Karpas-422 (cell line): ENCODE data around the gene BCAS3. TPM values are rescaled to one million over a fixed set of nuclear protein-coding genes. Genes with fewer than 3 reads are reported as not detected.

Source experiments
- DNase-seq: peaks from one replicate; pipeline ENCODE4 v3.0.0-alpha.2; 2015
- H2AFZ ChIP-seq: fragments of 200-600 bp; sonication (generic); 2 replicates; pipeline ENCODE4 v1.6.1; 2014; ENCODE audit warnings: antibody characterized with exemption, low read length, mixed read lengths
- H3K27ac ChIP-seq: fragments of 200-600 bp; sonication (generic); 2 replicates; pipeline ENCODE4 v1.5.1; 2014; ENCODE audit warnings: mild to moderate bottlenecking, low read length, moderate library complexity
- H3K27me3 ChIP-seq: fragments of 200-600 bp; sonication (generic); 2 replicates; pipeline ENCODE4 v1.6.1; 2014; ENCODE audit warnings: low read length, mixed read lengths
- H3K36me3 ChIP-seq: fragments of 200-600 bp; sonication (generic); 2 replicates; pipeline ENCODE4 v1.6.1; 2014; ENCODE audit warnings: low read length, mixed read lengths; ENCODE audit not compliant: insufficient read depth
- H3K4me1 ChIP-seq: fragments of 200-600 bp; sonication (generic); 2 replicates; pipeline ENCODE4 v1.6.1; 2014; ENCODE audit warnings: mild to moderate bottlenecking, low read length, mixed read lengths
- H3K4me2 ChIP-seq: fragments of 200-600 bp; sonication (generic); 2 replicates; pipeline ENCODE4 v1.6.1; 2014; ENCODE audit warnings: low read length, low read depth, mild to moderate bottlenecking; ENCODE audit not compliant: poor library complexity, severe bottlenecking
- H3K4me3 ChIP-seq: fragments of 200-600 bp; sonication (generic); 2 replicates; pipeline ENCODE4 v1.5.1; 2014; ENCODE audit warnings: mild to moderate bottlenecking, antibody characterized with exemption, low read length, mixed read lengths
- H3K79me2 ChIP-seq: fragments of 200-600 bp; sonication (generic); 2 replicates; pipeline ENCODE4 v1.6.1; 2014; ENCODE audit warnings: mild to moderate bottlenecking, low read length, mixed read lengths
- H3K9ac ChIP-seq: fragments of 200-600 bp; sonication (generic); 2 replicates; pipeline ENCODE4 v1.6.0; 2014; ENCODE audit warnings: low read length
- H3K9me2 ChIP-seq: fragments of 200-600 bp; sonication (generic), shearing (Covaris generic); replicated peaks from 2 replicates; pipeline ENCODE4 v1.6.0; 2014; ENCODE audit warnings: mild to moderate bottlenecking, low read length, moderate library complexity; ENCODE audit not compliant: insufficient read depth
- H3K9me3 ChIP-seq: fragments of 300-700, 200-600 bp; sonication (generic); 2 replicates; pipeline ENCODE4 v1.6.1; 2014; ENCODE audit warnings: low read length, mixed read lengths
- H4K20me1 ChIP-seq: fragments of 200-600 bp; sonication (generic); 2 replicates; pipeline ENCODE4 v1.6.1; 2014; ENCODE audit warnings: mild to moderate bottlenecking, antibody characterized with exemption, low read length, low read depth; ENCODE audit not compliant: insufficient read depth
- total RNA-seq: library from RNA; depleted of rRNA; stranded (reverse); fragments of >200 nt; shearing (Covaris generic); gene quantifications from 2 replicates; pipeline ENCODE4 v1.2.3, GENCODE V29; 2014; ENCODE audit warnings: low replicate concordance

The BCAS3 gene
- total RNA-seq, 1 experiment from 2014 or later: 42.6 TPM

DNA sequence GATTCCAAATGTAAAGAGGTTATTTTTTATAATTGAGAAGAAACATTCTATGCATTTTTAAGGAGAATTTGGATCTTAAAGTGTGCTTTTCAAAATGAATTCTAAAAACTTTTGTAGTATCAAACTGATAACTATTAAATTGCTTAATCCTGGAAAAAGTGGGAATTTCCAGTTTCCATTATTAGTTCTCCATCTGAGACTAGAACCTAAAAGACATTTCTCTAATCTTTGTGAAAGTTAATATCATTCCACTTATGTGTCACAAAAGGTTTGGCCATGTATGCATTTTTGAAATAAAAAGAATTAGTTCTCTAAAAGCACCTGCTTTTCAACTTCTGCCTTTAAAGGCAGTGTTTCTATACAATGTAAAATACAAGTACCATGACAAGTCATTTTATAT, 155.0 kb downstream of the BCAS3 start:
- H2AFZ ChIP-seq: no peak overlapping the region
- no peaks in the 10 kb centered on the region for H3K4me1 ChIP-seq
- DNase-seq: no peak
- no peak overlapping the region for H3K4me3 ChIP-seq
- no peak overlapping the region for H3K9ac ChIP-seq
- no peak overlapping the region for H3K27ac ChIP-seq
- no peaks in the 10 kb centered on the region for H3K9me3 ChIP-seq
- H3K4me2 ChIP-seq: no peak overlapping the region
- 0 out of 2 replicates have a peak, but pooled peaks cover 3% of the 10 kb centered on the region for H4K20me1 ChIP-seq
- no peaks in the 10 kb centered on the region for H3K36me3 ChIP-seq
- H3K27me3 ChIP-seq: no peaks in the 10 kb centered on the region
- no peaks in the 10 kb centered on the region for H3K79me2 ChIP-seq
- no peaks in the 10 kb centered on the region for H3K9me2 ChIP-seq

DNA sequence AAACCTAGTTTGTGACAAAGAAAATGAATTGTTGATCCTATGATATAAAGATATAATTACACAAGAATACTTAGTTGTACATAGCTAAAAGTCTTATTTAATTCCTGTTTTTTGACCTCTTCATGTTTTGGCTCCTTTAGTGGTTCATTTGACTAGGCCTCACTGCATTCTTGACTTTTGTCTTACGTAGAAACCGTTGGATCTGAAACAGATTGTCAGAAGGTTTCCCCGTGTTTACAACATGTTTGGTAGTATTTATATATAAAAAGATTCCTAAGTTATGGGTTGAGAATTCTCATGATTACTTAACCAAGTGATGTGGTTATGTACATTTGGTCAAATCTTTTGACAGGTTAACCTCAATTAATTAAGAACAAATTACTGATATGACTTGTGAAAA, 162.8 kb downstream of the BCAS3 start:
- Histone ChIP-seq H3K9ac (no peak overlapping the region), H3K4me2 (no peak overlapping the region), H3K27ac (no peak overlapping the region), H3K36me3 (no peaks in the 10 kb centered on the region), H4K20me1 (no peaks in the 10 kb centered on the region), H3K4me3 (no peak overlapping the region), H2AFZ (no peak overlapping the region), H3K9me3 (no peaks in the 10 kb centered on the region), H3K4me1 (no peaks in the 10 kb centered on the region), H3K79me2 (no peaks in the 10 kb centered on the region), H3K27me3 (no peaks in the 10 kb centered on the region), H3K9me2 (no peaks in the 10 kb centered on the region)
- DNase-seq: no peak

DNA sequence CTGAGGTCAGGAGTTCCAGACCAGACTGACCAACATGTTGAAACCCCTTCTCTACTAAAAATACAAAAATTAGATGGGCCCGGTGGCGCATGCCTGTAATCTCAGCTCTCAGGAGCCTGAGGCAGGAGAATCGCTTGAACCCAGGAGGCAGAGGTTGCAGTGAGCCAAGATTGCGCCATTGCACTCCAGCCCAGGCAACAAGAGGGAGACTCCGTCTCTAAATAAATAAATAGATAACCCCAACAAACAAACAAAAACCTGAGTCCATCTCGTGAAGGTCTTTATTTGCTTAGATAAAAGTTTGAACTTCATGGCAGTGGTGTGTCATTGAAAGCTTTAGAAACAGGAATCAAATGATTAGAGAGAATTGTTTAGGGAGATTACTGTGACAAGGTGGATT, 167.4 kb downstream of the BCAS3 start:
- no peak overlapping the region for H3K4me2 ChIP-seq
- no peaks in the 10 kb centered on the region for H3K9me2 ChIP-seq
- H3K36me3 ChIP-seq: no peaks in the 10 kb centered on the region
- no peak overlapping the region for H3K4me3 ChIP-seq
- H3K4me1 ChIP-seq: no peaks in the 10 kb centered on the region
- no peaks in the 10 kb centered on the region for H4K20me1 ChIP-seq
- H3K27ac ChIP-seq: no peak overlapping the region
- H3K9ac ChIP-seq: no peak overlapping the region
- H3K27me3 ChIP-seq: no peaks in the 10 kb centered on the region
- H3K79me2 ChIP-seq: no peaks in the 10 kb centered on the region
- no peak for DNase-seq
- no peaks in the 10 kb centered on the region for H3K9me3 ChIP-seq
- no peak overlapping the region for H2AFZ ChIP-seq

DNA sequence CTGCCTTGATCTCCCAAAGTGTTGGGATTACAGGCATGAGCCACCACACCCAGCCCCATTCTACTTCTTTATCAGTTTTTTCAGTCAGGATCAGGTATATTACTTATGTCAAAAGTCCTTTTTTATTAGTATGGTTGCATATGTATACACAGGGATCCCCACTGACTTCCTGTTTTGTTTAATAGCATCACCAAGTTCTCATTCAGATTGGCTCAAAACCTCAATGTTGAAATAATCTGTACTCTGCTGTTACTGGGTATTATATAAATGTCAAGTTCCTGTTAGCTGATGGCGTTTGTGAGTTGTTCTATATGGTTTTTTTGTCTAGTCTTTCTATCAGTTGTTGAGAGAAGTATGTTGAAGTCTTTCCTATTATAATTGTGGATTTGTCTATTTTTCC, 168.5 kb downstream of the BCAS3 start:
- Histone ChIP-seq H3K4me3 (no peak overlapping the region), H2AFZ (no peak overlapping the region), H3K9me3 (no peaks in the 10 kb centered on the region), H3K4me1 (no peaks in the 10 kb centered on the region), H3K4me2 (no peak overlapping the region), H3K9me2 (no peaks in the 10 kb centered on the region), H3K79me2 (no peaks in the 10 kb centered on the region), H4K20me1 (no peaks in the 10 kb centered on the region), H3K27ac (no peak overlapping the region), H3K36me3 (no peaks in the 10 kb centered on the region), H3K9ac (no peak overlapping the region), H3K27me3 (no peaks in the 10 kb centered on the region)
- DNase-seq: no peak

DNA sequence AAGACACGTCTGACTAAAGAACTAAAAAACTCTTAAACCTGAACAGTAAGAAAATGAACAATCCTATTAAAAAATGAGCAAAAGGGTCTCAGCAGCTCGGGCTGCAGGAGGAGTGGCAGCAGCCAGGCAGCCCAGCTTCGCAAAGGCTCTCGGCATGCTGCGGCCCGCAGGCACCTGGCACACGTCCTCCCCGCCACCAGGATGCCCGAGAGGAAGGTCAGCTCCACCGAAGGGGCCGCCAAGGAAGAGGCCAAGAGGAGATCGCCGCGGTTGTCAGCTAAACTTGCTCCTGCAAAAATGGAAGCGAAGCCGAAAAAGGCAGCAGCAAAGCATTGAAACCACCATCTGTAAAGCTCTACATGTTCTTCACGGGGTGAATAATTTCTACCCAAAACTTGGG, 173.5 kb downstream of the BCAS3 start:
- Histone ChIP-seq H2AFZ (no peak overlapping the region), H3K27me3 (no peaks in the 10 kb centered on the region), H3K4me2 (no peak overlapping the region), H3K4me1 (no peaks in the 10 kb centered on the region), H3K9me2 (no peaks in the 10 kb centered on the region), H3K79me2 (no peaks in the 10 kb centered on the region), H4K20me1 (no peaks in the 10 kb centered on the region), H3K27ac (no peak overlapping the region), H3K4me3 (no peak overlapping the region), H3K36me3 (no peaks in the 10 kb centered on the region), H3K9ac (no peak overlapping the region), H3K9me3 (no peaks in the 10 kb centered on the region)
- DNase-seq: no peak

DNA sequence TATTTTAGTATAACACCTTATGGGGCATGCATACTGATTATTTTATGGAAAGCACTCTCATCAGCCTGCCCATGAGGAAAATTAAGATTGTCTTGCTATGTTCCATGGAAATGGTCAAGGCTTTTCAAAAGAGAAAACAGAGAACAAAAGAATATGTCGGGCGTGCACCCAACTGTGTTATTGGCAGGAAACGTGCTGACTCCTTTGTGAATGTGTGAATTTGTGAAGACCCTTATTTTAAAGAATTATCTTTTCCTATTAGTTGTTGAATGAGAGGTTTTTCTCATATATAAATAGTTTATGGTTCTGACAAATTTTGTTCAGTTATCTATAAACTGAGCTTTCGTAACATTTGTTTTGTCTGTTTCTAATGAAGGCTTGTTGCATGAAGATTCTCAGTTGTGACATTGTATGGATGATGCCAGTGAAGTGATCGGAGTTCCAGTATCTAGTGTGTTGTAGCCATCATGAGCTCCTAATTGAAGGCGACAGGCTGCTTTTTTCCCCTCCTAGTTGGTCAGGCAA, 180.0 kb downstream of the BCAS3 start:
- no peak overlapping the region for H2AFZ ChIP-seq
- H3K4me3 ChIP-seq: no peak overlapping the region
- H3K9me3 ChIP-seq: no peaks in the 10 kb centered on the region
- H3K27ac ChIP-seq: no peak overlapping the region
- H3K79me2 ChIP-seq: no peaks in the 10 kb centered on the region
- no peaks in the 10 kb centered on the region for H3K4me1 ChIP-seq
- no peak for DNase-seq
- no peaks in the 10 kb centered on the region for H4K20me1 ChIP-seq
- no peak overlapping the region for H3K9ac ChIP-seq
- no peak overlapping the region for H3K4me2 ChIP-seq
- no peaks in the 10 kb centered on the region for H3K36me3 ChIP-seq
- H3K9me2 ChIP-seq: no peaks in the 10 kb centered on the region
- no peaks in the 10 kb centered on the region for H3K27me3 ChIP-seq

DNA sequence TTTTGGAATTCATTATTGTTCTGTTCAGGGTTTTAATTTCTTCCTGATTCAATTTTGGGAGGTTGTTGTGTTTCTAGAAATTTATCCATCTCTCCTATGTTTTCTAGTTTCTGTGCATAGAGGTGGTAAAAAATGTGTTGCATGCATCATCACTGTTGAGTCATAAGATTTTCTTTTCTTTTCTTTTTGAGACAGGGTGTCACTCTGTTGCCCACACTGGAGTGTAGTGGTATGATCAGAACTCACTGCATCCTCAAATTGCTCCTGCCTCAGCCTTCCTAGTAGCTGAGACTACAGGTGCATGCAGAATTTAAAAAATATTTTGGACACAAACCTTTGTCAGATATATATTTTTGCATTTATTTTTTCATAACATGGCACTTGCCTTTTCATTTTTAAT, 184.8 kb downstream of the BCAS3 start:
- Histone ChIP-seq H2AFZ (no peak overlapping the region), H3K4me2 (no peak overlapping the region), H3K27ac (no peak overlapping the region), H4K20me1 (no peaks in the 10 kb centered on the region), H3K4me3 (no peak overlapping the region), H3K36me3 (no peaks in the 10 kb centered on the region), H3K27me3 (no peaks in the 10 kb centered on the region), H3K9me2 (no peaks in the 10 kb centered on the region), H3K9ac (no peak overlapping the region), H3K79me2 (no peaks in the 10 kb centered on the region), H3K4me1 (no peaks in the 10 kb centered on the region), H3K9me3 (no peaks in the 10 kb centered on the region)
- no peak for DNase-seq

DNA sequence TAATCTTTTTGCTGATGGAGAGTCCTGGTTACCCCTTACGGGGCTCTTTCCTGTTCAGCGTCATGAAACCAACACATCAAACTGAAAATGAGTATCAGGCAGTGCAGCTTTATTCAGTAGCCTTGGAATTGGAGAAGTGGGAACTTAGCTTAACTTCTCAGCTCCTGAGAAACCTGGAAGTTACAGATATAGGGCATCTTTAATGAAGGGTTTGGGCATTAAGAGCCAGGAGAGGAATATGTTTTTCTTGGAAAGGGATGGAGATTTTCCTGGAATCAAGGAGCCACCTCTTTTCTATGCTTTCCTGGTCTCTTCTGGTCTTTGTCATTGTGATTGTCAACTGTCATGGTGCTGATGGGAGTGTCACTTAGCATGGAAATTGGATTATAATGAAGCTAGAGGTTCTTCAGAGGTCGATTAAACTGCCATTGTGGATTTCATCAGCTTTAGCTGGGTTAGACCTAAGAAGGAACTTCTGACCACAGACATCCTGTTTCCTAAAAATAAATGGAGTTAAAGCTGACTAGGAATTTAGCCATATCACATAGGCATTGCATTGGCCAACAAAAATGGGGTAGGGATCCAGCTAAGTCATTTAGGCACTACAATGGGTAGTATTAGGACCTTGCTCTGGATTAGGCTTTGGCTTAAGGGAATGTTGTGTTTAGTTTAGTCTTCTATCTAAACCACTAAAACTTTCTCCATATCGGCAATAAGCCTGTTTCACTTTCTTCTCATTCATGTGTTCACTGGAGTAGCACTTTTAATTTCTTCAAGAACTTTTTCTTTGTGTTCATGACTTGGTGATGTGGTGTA, 186.4 kb downstream of the BCAS3 start:
- Histone ChIP-seq H3K36me3 (no peaks in the 10 kb centered on the region), H3K9me2 (no peaks in the 10 kb centered on the region), H2AFZ (no peak overlapping the region), H3K9me3 (no peaks in the 10 kb centered on the region), H3K4me1 (no peaks in the 10 kb centered on the region), H3K4me2 (no peak overlapping the region), H4K20me1 (no peaks in the 10 kb centered on the region), H3K27ac (no peak overlapping the region), H3K4me3 (no peak overlapping the region), H3K79me2 (no peaks in the 10 kb centered on the region), H3K9ac (no peak overlapping the region), H3K27me3 (no peaks in the 10 kb centered on the region)
- DNase-seq: no peak
